Astrocyte (in vitro differentiated cells and primary cell): ENCODE results near the gene PIGT. TPM values are rescaled to one million over a fixed set of nuclear protein-coding genes. Genes with fewer than 3 reads are reported as not detected.

Experiments
- DNase-seq: peaks from one replicate; pipeline ENCODE4 v3.0.0-alpha.2; 2010; ENCODE audit warnings: low read depth
- FAIRE-seq: peaks from 2 replicates; lab custom pipeline; 2011; peaks lifted over from hg19 to GRCh38; lab: Jason Lieb, UNC
- H2AFZ ChIP-seq: 2 replicates; pipeline ENCODE4 v1.6.0; 2012; ENCODE audit warnings: low read depth, low read length, inconsistent platforms
- H3K27ac ChIP-seq: 2 replicates; pipeline ENCODE4 v1.5.1; 2011; ENCODE audit warnings: low read depth, low read length, inconsistent platforms
- H3K27me3 ChIP-seq: 2 replicates; pipeline ENCODE4 v1.6.0; 2011; ENCODE audit warnings: low read length, inconsistent platforms; ENCODE audit not compliant: insufficient read depth
- H3K36me3 ChIP-seq: 2 replicates; pipeline ENCODE4 v1.5.1; 2011; ENCODE audit warnings: low read length, inconsistent platforms; ENCODE audit not compliant: insufficient read depth
- H3K4me1 ChIP-seq: 2 replicates; pipeline ENCODE4 v1.5.1; 2011; ENCODE audit warnings: low read length, inconsistent platforms; ENCODE audit not compliant: insufficient read depth
- H3K4me2 ChIP-seq: 2 replicates; pipeline ENCODE4 v1.6.0; 2012; ENCODE audit warnings: low read length, inconsistent platforms
- H3K4me3 ChIP-seq: 2 replicates; pipeline ENCODE4 v1.5.1; 2011; ENCODE audit warnings: low read depth, mild to moderate bottlenecking, low read length, inconsistent platforms; ENCODE audit not compliant: insufficient read depth
- H3K79me2 ChIP-seq: 2 replicates; pipeline ENCODE4 v1.6.0; 2012; ENCODE audit warnings: mild to moderate bottlenecking, low read length, inconsistent platforms; ENCODE audit not compliant: insufficient read depth
- H3K9ac ChIP-seq: 2 replicates; pipeline ENCODE4 v1.6.0; 2012; ENCODE audit warnings: mild to moderate bottlenecking, low read length, inconsistent platforms
- H3K9me3 ChIP-seq: 2 replicates; pipeline ENCODE4 v1.5.1; 2012; ENCODE audit warnings: low read depth, mild to moderate bottlenecking, low read length, inconsistent platforms; ENCODE audit not compliant: insufficient read depth
- H4K20me1 ChIP-seq: 2 replicates; pipeline ENCODE4 v1.6.0; 2012; ENCODE audit warnings: low read length, inconsistent platforms; ENCODE audit not compliant: insufficient read depth
- H3K27ac Mint-ChIP-seq: one replicate; pipeline ENCODE4 v1.8.0; 2021; ENCODE audit warnings: mild to moderate bottlenecking, mixed read lengths; ENCODE audit not compliant: unreplicated experiment
- H3K27me3 Mint-ChIP-seq: one replicate; pipeline ENCODE4 v1.8.0; 2021; ENCODE audit warnings: low read depth, mixed read lengths; ENCODE audit not compliant: unreplicated experiment
- H3K36me3 Mint-ChIP-seq: one replicate; pipeline ENCODE4 v1.8.0; 2021; ENCODE audit warnings: low read depth, mixed read lengths; ENCODE audit not compliant: unreplicated experiment
- H3K4me1 Mint-ChIP-seq: one replicate; pipeline ENCODE4 v1.8.0; 2021; ENCODE audit warnings: low read depth, mixed read lengths; ENCODE audit not compliant: unreplicated experiment
- H3K4me3 Mint-ChIP-seq: one replicate; pipeline ENCODE4 v1.8.0; 2021; ENCODE audit warnings: mild to moderate bottlenecking, moderate library complexity, mixed read lengths; ENCODE audit not compliant: unreplicated experiment
- H3K9me3 Mint-ChIP-seq: one replicate; pipeline ENCODE4 v1.8.0; 2021; ENCODE audit warnings: mild to moderate bottlenecking, mixed read lengths; ENCODE audit not compliant: unreplicated experiment
- EZH2 ChIP-seq: IDR thresholded peaks from 2 replicates; pipeline ENCODE4 v1.6.1; 2012; ENCODE audit warnings: mild to moderate bottlenecking, low read length, inconsistent platforms; ENCODE audit not compliant: insufficient read depth
- total RNA-seq: library from RNA; stranded (reverse); gene quantifications from 2 replicates; pipeline ENCODE4 v1.2.1, GENCODE V29; 2021
- TF ChIP-seq, protein P1 (sequence below): IDR thresholded peaks from 2 replicates; pipeline ENCODE4 v1.5.1; 2011; ENCODE audit warnings: low read depth, mild to moderate bottlenecking, inconsistent platforms, low read length, moderate library complexity; ENCODE audit not compliant: insufficient read depth

PIGT gene
- total RNA-seq, 1 donor from 2014 or later = 83.7 TPM

DNA sequence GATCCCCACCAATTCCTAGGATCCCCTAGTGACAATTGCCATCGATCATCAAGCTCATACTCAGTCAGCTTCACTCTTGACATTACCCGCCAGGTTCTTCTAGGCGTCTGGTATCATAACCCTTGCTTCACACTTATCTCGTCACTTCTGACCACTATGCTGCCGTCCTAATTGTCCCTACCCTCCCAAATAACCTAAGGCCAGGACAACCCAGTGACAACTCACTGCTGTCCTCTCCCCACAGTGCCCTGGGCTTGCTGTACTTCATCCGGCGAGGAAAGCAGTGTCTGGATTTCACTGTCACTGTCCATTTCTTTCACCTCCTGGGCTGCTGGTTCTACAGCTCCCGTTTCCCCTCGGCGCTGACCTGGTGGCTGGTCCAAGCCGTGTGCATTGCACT lies 49.3 kb upstream of the PIGT start:
- H2AFZ ChIP-seq = no peak overlapping the region
- H3K4me3 Mint-ChIP-seq = no peak overlapping the region
- no peaks in the 10 kb centered on the region for H3K27me3 ChIP-seq
- H3K4me3 ChIP-seq = no peak overlapping the region
- H3K27me3 Mint-ChIP-seq = no peaks in the 10 kb centered on the region
- H3K27ac ChIP-seq = no peak overlapping the region
- no peak for DNase-seq
- peaks cover 13% of the 10 kb centered on the region for H3K36me3 ChIP-seq
- H3K36me3 Mint-ChIP-seq = peaks cover 9% of the 10 kb centered on the region
- no peak for FAIRE-seq
- peaks cover 5% of the 10 kb centered on the region for H3K4me1 Mint-ChIP-seq
- TF ChIP-seq, protein P1, sequence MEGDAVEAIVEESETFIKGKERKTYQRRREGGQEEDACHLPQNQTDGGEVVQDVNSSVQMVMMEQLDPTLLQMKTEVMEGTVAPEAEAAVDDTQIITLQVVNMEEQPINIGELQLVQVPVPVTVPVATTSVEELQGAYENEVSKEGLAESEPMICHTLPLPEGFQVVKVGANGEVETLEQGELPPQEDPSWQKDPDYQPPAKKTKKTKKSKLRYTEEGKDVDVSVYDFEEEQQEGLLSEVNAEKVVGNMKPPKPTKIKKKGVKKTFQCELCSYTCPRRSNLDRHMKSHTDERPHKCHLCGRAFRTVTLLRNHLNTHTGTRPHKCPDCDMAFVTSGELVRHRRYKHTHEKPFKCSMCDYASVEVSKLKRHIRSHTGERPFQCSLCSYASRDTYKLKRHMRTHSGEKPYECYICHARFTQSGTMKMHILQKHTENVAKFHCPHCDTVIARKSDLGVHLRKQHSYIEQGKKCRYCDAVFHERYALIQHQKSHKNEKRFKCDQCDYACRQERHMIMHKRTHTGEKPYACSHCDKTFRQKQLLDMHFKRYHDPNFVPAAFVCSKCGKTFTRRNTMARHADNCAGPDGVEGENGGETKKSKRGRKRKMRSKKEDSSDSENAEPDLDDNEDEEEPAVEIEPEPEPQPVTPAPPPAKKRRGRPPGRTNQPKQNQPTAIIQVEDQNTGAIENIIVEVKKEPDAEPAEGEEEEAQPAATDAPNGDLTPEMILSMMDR = no peak
- TF ChIP-seq EZH2 = no peak
- H4K20me1 ChIP-seq = peaks cover 23% of the 10 kb centered on the region
- H3K9me3 ChIP-seq = no peaks in the 10 kb centered on the region
- H3K27ac Mint-ChIP-seq = no peak overlapping the region
- H3K79me2 ChIP-seq = peaks cover 28% of the 10 kb centered on the region
- H3K9me3 Mint-ChIP-seq = no peaks in the 10 kb centered on the region
- H3K9ac ChIP-seq = no peak overlapping the region
- no peak overlapping the region for H3K4me2 ChIP-seq
- peaks cover 10% of the 10 kb centered on the region for H3K4me1 ChIP-seq

DNA sequence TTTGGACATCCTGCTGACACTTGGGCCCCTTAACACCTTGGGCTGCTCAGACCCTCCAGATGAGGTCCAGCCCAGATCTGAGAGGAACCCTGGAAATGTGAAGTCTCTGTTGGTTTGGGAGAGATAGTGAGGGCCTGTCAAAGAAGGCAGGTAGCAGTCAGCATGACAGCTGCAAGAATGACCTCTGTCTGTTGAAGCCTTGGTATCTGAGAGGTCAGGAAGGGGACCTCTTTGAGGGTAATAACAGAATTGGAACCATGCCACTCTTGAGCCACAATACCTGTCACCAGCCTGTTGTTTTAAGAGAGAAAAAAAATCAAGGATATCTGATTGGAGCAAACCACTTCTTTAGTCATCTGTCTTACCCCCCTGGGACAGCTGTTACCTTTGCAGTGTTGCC lies 48.8 kb upstream of the PIGT start:
- Mint-ChIP-seq H3K4me3 (no peak overlapping the region), H3K27me3 (no peaks in the 10 kb centered on the region), H3K27ac (no peak overlapping the region), H3K36me3 (peaks cover 9% of the 10 kb centered on the region), H3K4me1 (peaks cover 5% of the 10 kb centered on the region), H3K9me3 (no peaks in the 10 kb centered on the region)
- no peak for DNase-seq
- Histone ChIP-seq H3K4me1 (peaks cover 10% of the 10 kb centered on the region), H3K27me3 (no peaks in the 10 kb centered on the region), H2AFZ (no peak overlapping the region), H3K36me3 (peaks cover 13% of the 10 kb centered on the region), H3K9me3 (no peaks in the 10 kb centered on the region), H3K9ac (no peak overlapping the region), H3K79me2 (peaks cover 28% of the 10 kb centered on the region), H3K4me2 (no peak overlapping the region), H4K20me1 (peaks cover 23% of the 10 kb centered on the region), H3K4me3 (no peak overlapping the region), H3K27ac (no peak overlapping the region)
- no peak for FAIRE-seq
- no peak for TF ChIP-seq EZH2
- TF ChIP-seq, protein P1 = no peak

DNA sequence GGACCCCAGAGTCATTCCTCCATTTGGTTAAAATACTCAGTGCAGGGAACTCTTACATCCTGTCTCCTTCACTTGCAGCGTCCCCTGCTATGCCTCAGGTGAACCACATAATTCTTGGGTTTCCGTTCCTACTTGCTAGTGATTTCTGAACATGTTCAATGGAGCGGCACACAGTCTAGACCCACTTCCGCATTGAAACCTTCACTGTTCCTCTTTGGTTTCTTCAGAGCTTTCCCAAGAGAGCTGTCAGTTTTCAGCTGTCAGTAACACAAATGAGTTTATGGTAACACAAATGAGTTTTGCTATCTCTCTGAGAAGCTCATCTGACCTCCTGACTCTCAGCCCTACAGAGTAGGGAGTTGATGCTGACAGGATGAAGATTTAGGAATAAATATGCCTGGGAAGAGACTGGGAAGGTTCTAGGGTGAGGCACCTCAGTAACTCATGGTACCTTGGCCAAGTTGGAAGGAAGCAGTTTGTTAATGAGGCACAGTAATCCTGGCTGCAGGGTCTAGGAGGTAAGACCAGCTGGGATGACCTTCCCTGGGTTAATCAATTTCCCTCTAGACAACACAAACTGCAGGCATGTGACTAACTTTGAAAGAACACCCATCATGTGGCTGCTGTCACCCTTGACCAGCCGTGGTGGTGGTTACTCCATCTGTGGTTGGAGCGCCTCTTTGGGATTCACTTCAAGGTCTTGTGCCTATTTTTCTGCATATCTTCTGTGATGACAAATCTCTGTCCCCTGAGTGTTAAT lies 47.5 kb upstream of the PIGT start:
- Histone ChIP-seq H3K4me3 (no peak overlapping the region), H3K4me1 (peaks cover 13% of the 10 kb centered on the region), H3K27me3 (no peaks in the 10 kb centered on the region), H3K4me2 (no peak overlapping the region), H3K36me3 (peaks cover 13% of the 10 kb centered on the region), H4K20me1 (peaks cover 23% of the 10 kb centered on the region), H3K9ac (no peak overlapping the region), H2AFZ (no peak overlapping the region), H3K27ac (no peak overlapping the region), H3K9me3 (no peaks in the 10 kb centered on the region), H3K79me2 (peaks cover 26% of the 10 kb centered on the region)
- peaks cover 3% of the 10 kb centered on the region for H3K4me1 Mint-ChIP-seq
- TF ChIP-seq, protein P1 = no peak
- TF ChIP-seq EZH2 = no peak
- no peak for FAIRE-seq
- H3K27me3 Mint-ChIP-seq = no peaks in the 10 kb centered on the region
- DNase-seq = no peak
- H3K36me3 Mint-ChIP-seq = peaks cover 9% of the 10 kb centered on the region
- no peak overlapping the region for H3K27ac Mint-ChIP-seq
- H3K9me3 Mint-ChIP-seq = no peaks in the 10 kb centered on the region
- H3K4me3 Mint-ChIP-seq = no peak overlapping the region
